Mesendoderm (in vitro differentiated cells): ENCODE results near the gene CLDN18.

ENCODE experiments used
- DNase-seq: peaks from one replicate; pipeline ENCODE4 v3.0.0; 2013
- H2AK5ac ChIP-seq: 2 replicates; pipeline ENCODE4 v1.6.1; 2013; ENCODE audit warnings: low read length, inconsistent platforms
- H2BK120ac ChIP-seq: 2 replicates; pipeline ENCODE4 v1.6.1; 2013; ENCODE audit warnings: low read depth, mild to moderate bottlenecking, low read length, moderate library complexity, mixed read lengths
- H2BK15ac ChIP-seq: replicated peaks from 2 replicates; pipeline ENCODE4 v1.6.1; 2013; ENCODE audit warnings: low read depth, mild to moderate bottlenecking, moderate library complexity
- H2BK5ac ChIP-seq: 2 replicates; pipeline ENCODE4 v1.6.1; 2013; ENCODE audit warnings: low read length, inconsistent platforms
- H3K18ac ChIP-seq: 2 replicates; pipeline ENCODE4 v1.6.1; 2013; ENCODE audit warnings: mild to moderate bottlenecking, low read length, mixed read lengths
- H3K23ac ChIP-seq: one replicate; pipeline ENCODE4 v1.6.1; 2013; ENCODE audit warnings: low read length
- H3K27ac ChIP-seq: 2 replicates; pipeline ENCODE4 v1.5.1; 2013; ENCODE audit warnings: low read depth, mild to moderate bottlenecking, inconsistent platforms, low read length, moderate library complexity
- H3K27me3 ChIP-seq: 2 replicates; pipeline ENCODE4 v1.6.1; 2013; ENCODE audit warnings: low read length, control low read depth, mild to moderate bottlenecking, inconsistent platforms; ENCODE audit not compliant: insufficient read depth, poor library complexity
- H3K36me3 ChIP-seq: 2 replicates; pipeline ENCODE4 v1.6.1; 2013; ENCODE audit warnings: low read length, inconsistent platforms; ENCODE audit not compliant: control insufficient read depth, insufficient read depth
- H3K4ac ChIP-seq: one replicate; pipeline ENCODE4 v1.6.1; 2013; ENCODE audit warnings: low read depth, mild to moderate bottlenecking, low read length, moderate library complexity
- H3K4me1 ChIP-seq: 2 replicates; pipeline ENCODE4 v1.6.1; 2013; ENCODE audit warnings: low read depth, low read length, inconsistent platforms; ENCODE audit not compliant: control insufficient read depth
- H3K4me2 ChIP-seq: 2 replicates; pipeline ENCODE4 v1.6.1; 2013; ENCODE audit warnings: low read length
- H3K4me3 ChIP-seq: 2 replicates; pipeline ENCODE4 v1.5.1; 2013; ENCODE audit warnings: mild to moderate bottlenecking, low read length
- H3K56ac ChIP-seq: one replicate; pipeline ENCODE4 v1.6.1; 2013; ENCODE audit warnings: low read length
- H3K79me1 ChIP-seq: 2 replicates; pipeline ENCODE4 v1.6.1; 2013; ENCODE audit warnings: low read length, inconsistent platforms
- H3K79me2 ChIP-seq: 2 replicates; pipeline ENCODE4 v1.6.1; 2013; ENCODE audit warnings: mild to moderate bottlenecking, low read length; ENCODE audit not compliant: control insufficient read depth, insufficient read depth
- H3K9ac ChIP-seq: 2 replicates; pipeline ENCODE4 v1.6.1; 2013; ENCODE audit warnings: low read length, inconsistent platforms
- H4K5ac ChIP-seq: one replicate; pipeline ENCODE4 v1.6.1; 2013; ENCODE audit warnings: low read length
- H4K8ac ChIP-seq: one replicate; pipeline ENCODE4 v1.6.1; 2013; ENCODE audit warnings: low read depth, mild to moderate bottlenecking, control low read depth, low read length, moderate library complexity
- WGBS: extraction: QIAGEN DNeasy Blood & Tissue Kit; methylation state at CpG from one replicate; pipeline ENCODE4 v1.1.7; 2013; ENCODE audit warnings: low lambda C conversion rate, missing lambda C conversion rate; ENCODE audit not compliant: insufficient coverage; ENCODE audit errors: extremely low coverage; 5-methylcytosine and 5-hydroxymethylcytosine counted together

CLDN18 gene

GRCh38 chr3:138078096-138078495, 68.1 kb downstream of the CLDN18 start:
- DNase-seq, result no peak
- H3K23ac ChIP-seq, result no peak overlapping the region
- no peak overlapping the region for H3K9ac ChIP-seq
- no peaks in the 10 kb centered on the region for H3K27me3 ChIP-seq
- no peak overlapping the region for H3K18ac ChIP-seq
- H3K36me3 ChIP-seq, result peaks cover 1% of the 10 kb centered on the region
- no peak overlapping the region for H3K56ac ChIP-seq
- H4K5ac ChIP-seq, result no peak overlapping the region
- peaks cover under 1% of the 10 kb centered on the region for H3K4me1 ChIP-seq
- no peak overlapping the region for H2AK5ac ChIP-seq
- no peak overlapping the region for H2BK5ac ChIP-seq
- H3K79me2 ChIP-seq, result no peaks in the 10 kb centered on the region
- no peak overlapping the region for H3K4ac ChIP-seq
- H3K4me2 ChIP-seq, result no peak overlapping the region
- H2BK120ac ChIP-seq, result no peak overlapping the region
- H3K27ac ChIP-seq, result no peak overlapping the region
- no peaks in the 10 kb centered on the region for H3K79me1 ChIP-seq
- no peak overlapping the region for H4K8ac ChIP-seq
- WGBS, result no CpG with 5 or more reads among the region's 4 CpGs
- no peak overlapping the region for H2BK15ac ChIP-seq
- H3K4me3 ChIP-seq, result no peak overlapping the region

- peak; percentile 60 for DNase-seq
- no CpG with 5 or more reads among the region's 1 CpG for WGBS
- no peak overlapping the region for H3K4me2 ChIP-seq
- H3K4me1 ChIP-seq, result peaks cover 2% of the 10 kb centered on the region
- no peak overlapping the region for H3K56ac ChIP-seq
- no peak overlapping the region for H4K5ac ChIP-seq
- no peak overlapping the region for H2BK15ac ChIP-seq
- peaks cover 1% of the 10 kb centered on the region for H3K36me3 ChIP-seq
- H3K27me3 ChIP-seq, result no peaks in the 10 kb centered on the region
- no peak overlapping the region for H3K23ac ChIP-seq
- H2BK120ac ChIP-seq, result no peak overlapping the region
- no peak overlapping the region for H3K4me3 ChIP-seq
- no peak overlapping the region for H2AK5ac ChIP-seq
- no peaks in the 10 kb centered on the region for H3K79me1 ChIP-seq
- no peaks in the 10 kb centered on the region for H3K79me2 ChIP-seq
- H3K18ac ChIP-seq, result no peak overlapping the region
- H4K8ac ChIP-seq, result no peak overlapping the region
- no peak overlapping the region for H2BK5ac ChIP-seq
- no peak overlapping the region for H3K27ac ChIP-seq
- H3K9ac ChIP-seq, result no peak overlapping the region
- no peak overlapping the region for H3K4ac ChIP-seq
Measured at GRCh38 chr3:138078901-138079344, 69.0 kb downstream of the CLDN18 start.

- no peak overlapping the region for H2BK5ac ChIP-seq
- no peak overlapping the region for H4K5ac ChIP-seq
- H3K56ac ChIP-seq, result no peak overlapping the region
- no peak overlapping the region for H3K23ac ChIP-seq
- H3K79me2 ChIP-seq, result no peaks in the 10 kb centered on the region
- no peak overlapping the region for H2BK120ac ChIP-seq
- no peak overlapping the region for H2BK15ac ChIP-seq
- no CpG with 5 or more reads among the region's 5 CpGs for WGBS
- no peak overlapping the region for H3K27ac ChIP-seq
- no peak overlapping the region for H3K9ac ChIP-seq
- no peaks in the 10 kb centered on the region for H3K27me3 ChIP-seq
- H4K8ac ChIP-seq, result no peak overlapping the region
- H3K4me2 ChIP-seq, result no peak overlapping the region
- no peaks in the 10 kb centered on the region for H3K79me1 ChIP-seq
- DNase-seq, result no peak
- no peak overlapping the region for H3K18ac ChIP-seq
- no peak overlapping the region for H3K4me3 ChIP-seq
- no peak overlapping the region for H2AK5ac ChIP-seq
- H3K4me1 ChIP-seq, result peaks cover 2% of the 10 kb centered on the region
- peaks cover 1% of the 10 kb centered on the region for H3K36me3 ChIP-seq
- no peak overlapping the region for H3K4ac ChIP-seq
Measured at GRCh38 chr3:138079901-138080300, 69.9 kb downstream of the CLDN18 start.

DNA sequence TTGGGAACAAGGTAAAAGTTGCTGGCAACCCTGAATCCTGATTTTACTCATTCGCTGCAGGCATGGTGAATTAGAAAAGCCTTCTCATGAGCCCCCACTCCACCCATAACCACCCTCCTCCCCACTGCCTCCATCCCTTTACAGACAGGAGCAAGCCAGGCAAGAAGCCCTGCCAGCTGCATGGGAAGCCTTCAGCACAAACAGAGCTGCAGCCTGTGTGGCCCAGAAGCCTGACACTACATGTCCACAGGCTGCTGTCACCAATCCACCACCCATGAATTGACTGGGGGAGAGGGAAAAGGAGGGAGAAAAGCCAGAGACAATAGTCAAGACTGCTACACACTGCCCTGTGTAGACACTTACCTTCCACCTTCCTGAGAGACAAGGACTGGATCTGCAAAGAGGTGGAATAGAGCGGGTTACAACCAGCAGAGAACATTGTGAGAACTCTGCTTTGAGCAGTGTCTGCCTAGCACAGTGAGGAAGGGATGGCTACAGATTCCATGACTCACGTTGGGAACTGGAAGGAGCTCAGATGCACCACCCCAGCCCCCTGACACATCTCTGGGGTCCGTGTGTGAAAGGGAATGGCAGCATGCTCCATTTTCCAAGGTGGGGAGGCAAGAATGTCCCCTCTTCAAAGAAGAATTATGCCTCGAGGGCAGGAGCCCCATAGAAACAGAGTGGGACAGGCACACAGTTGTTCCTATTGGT, 71.6 kb downstream of the CLDN18 start:
- H3K4me1 ChIP-seq, result peaks cover 2% of the 10 kb centered on the region
- H4K5ac ChIP-seq, result no peak overlapping the region
- no peak overlapping the region for H3K23ac ChIP-seq
- no peak overlapping the region for H2BK5ac ChIP-seq
- DNase-seq, result no peak
- H3K18ac ChIP-seq, result no peak overlapping the region
- no peaks in the 10 kb centered on the region for H3K79me2 ChIP-seq
- H3K56ac ChIP-seq, result no peak overlapping the region
- no peaks in the 10 kb centered on the region for H3K79me1 ChIP-seq
- no peak overlapping the region for H4K8ac ChIP-seq
- no peak overlapping the region for H2BK15ac ChIP-seq
- WGBS, result no CpG with 5 or more reads among the region's 5 CpGs
- no peak overlapping the region for H2AK5ac ChIP-seq
- H3K4me3 ChIP-seq, result no peak overlapping the region
- H2BK120ac ChIP-seq, result no peak overlapping the region
- H3K4me2 ChIP-seq, result no peak overlapping the region
- no peak overlapping the region for H3K9ac ChIP-seq
- no peak overlapping the region for H3K4ac ChIP-seq
- H3K27ac ChIP-seq, result no peak overlapping the region
- peaks cover 2% of the 10 kb centered on the region for H3K36me3 ChIP-seq
- no peaks in the 10 kb centered on the region for H3K27me3 ChIP-seq

- Histone ChIP-seq H2BK15ac (no peak overlapping the region), H3K56ac (no peak overlapping the region), H3K79me2 (no peaks in the 10 kb centered on the region), H3K27ac (no peak overlapping the region), H3K9ac (no peak overlapping the region), H3K4me1 (peaks cover 2% of the 10 kb centered on the region), H3K4me3 (no peak overlapping the region), H3K4me2 (no peak overlapping the region), H3K36me3 (peaks cover 4% of the 10 kb centered on the region), H3K23ac (no peak overlapping the region), H3K27me3 (no peaks in the 10 kb centered on the region), H3K79me1 (no peaks in the 10 kb centered on the region), H3K4ac (no peak overlapping the region), H3K18ac (no peak overlapping the region), H2AK5ac (no peak overlapping the region), H2BK120ac (no peak overlapping the region), H4K8ac (no peak overlapping the region), H2BK5ac (no peak overlapping the region), H4K5ac (no peak overlapping the region)
- WGBS, result no CpG with 5 or more reads among the region's 8 CpGs
- peak; percentile 71 for DNase-seq
Measured at GRCh38 chr3:138082085-138082991, 72.4 kb downstream of the CLDN18 start.
